ENCODE results near the gene EZR.

EZR gene

GRCh38 chr6:158816803-158817727, 2.1 kb downstream of the EZR start:
- DNase-seq = no peak

- DNase-seq = no peak
Observed at GRCh38 chr6:158816329-158816728, 2.8 kb downstream of the EZR start.

GRCh38 chr6:158815907-158816306, 3.3 kb downstream of the EZR start:
- no peak for DNase-seq

GRCh38 chr6:158815379-158815724, 3.8 kb downstream of the EZR start:
- DNase-seq = no peak

- DNase-seq = no peak
Observed at GRCh38 chr6:158813032-158813431, 6.1 kb downstream of the EZR start.

- DNase-seq = no peak
Observed at GRCh38 chr6:158812611-158813010, 6.6 kb downstream of the EZR start.

- no peak for DNase-seq
Observed at GRCh38 chr6:158810155-158811095, 8.7 kb downstream of the EZR start.

GRCh38 chr6:158808941-158809678, 10.1 kb downstream of the EZR start:
- no peak for DNase-seq

- no peak for DNase-seq
Observed at GRCh38 chr6:158808442-158808833, 10.7 kb downstream of the EZR start.

GRCh38 chr6:158807515-158808441, 11.4 kb downstream of the EZR start:
- DNase-seq = no peak

GRCh38 chr6:158805698-158806377, 13.3 kb downstream of the EZR start:
- DNase-seq = no peak

- DNase-seq = no peak
Observed at GRCh38 chr6:158804207-158804606, 15.0 kb downstream of the EZR start.

GRCh38 chr6:158803733-158804143, 15.4 kb downstream of the EZR start:
- DNase-seq = no peak

- DNase-seq = no peak
Observed at GRCh38 chr6:158801655-158802294, 17.4 kb downstream of the EZR start.

GRCh38 chr6:158799051-158799792, 19.9 kb downstream of the EZR start:
- DNase-seq = peak; percentile 72

GRCh38 chr6:158798311-158798710, 20.9 kb downstream of the EZR start:
- no peak for DNase-seq

- DNase-seq = no peak
Observed at GRCh38 chr6:158797331-158798310, 21.5 kb downstream of the EZR start.

- DNase-seq = no peak
Observed at GRCh38 chr6:158796353-158796752, 22.8 kb downstream of the EZR start.

- DNase-seq = no peak
Observed at GRCh38 chr6:158795516-158795915, 23.7 kb downstream of the EZR start.

All from NCI-H1417 treated with DMSO at 0.1 percent for 48 hours (cell line).